ENCODE results near the gene ITGBL1. TPM values are rescaled to one million over a fixed set of nuclear protein-coding genes. Genes with fewer than 3 reads are reported as not detected.

The ITGBL1 gene
- total and polyA plus RNA-seq, 2 of the 13 experiments (the other 11 are each of a cell fraction or from before 2014, with no cell fraction given) = 0.02 TPM; not detected in 1

DNA sequence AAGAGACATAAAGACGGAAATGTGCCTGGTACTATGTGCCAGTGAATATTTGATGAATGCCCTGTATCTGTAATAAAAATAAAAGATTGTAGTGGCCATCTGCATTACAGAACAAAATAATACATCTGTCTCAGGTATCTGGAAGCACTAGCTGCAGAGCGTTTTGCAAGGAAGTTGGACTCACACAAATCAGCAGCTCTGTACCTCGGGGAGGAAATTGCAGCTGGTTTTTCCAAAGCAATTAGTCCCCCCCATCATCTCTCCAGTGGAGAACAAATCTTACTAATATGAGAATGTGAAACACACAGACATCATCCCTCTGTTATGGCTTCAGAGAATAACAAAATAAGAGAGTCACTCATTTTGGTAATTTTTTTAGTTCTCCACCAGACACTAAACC lies 245.3 kb downstream of the ITGBL1 start (continued):
- TF ChIP-seq ZNF44 (CRISPR knock-in tag; IDR thresholded peaks at IDR 0.05) = no peak
- TF ChIP-seq ATRX (CRISPR knock-in tag; IDR thresholded peaks at IDR 0.05; ENCODE audit: borderline replicate concordance) = no peak
- no peak for TF ChIP-seq TEAD2 (CRISPR knock-in tag; IDR thresholded peaks at IDR 0.05)
- TF ChIP-seq, protein P1, sequence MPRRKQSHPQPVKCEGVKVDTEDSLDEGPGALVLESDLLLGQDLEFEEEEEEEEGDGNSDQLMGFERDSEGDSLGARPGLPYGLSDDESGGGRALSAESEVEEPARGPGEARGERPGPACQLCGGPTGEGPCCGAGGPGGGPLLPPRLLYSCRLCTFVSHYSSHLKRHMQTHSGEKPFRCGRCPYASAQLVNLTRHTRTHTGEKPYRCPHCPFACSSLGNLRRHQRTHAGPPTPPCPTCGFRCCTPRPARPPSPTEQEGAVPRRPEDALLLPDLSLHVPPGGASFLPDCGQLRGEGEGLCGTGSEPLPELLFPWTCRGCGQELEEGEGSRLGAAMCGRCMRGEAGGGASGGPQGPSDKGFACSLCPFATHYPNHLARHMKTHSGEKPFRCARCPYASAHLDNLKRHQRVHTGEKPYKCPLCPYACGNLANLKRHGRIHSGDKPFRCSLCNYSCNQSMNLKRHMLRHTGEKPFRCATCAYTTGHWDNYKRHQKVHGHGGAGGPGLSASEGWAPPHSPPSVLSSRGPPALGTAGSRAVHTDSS (CRISPR knock-in tag; conservative IDR thresholded peaks at IDR 0.05) = no peak
- TF ChIP-seq ZNF329 (CRISPR knock-in tag; IDR thresholded peaks at IDR 0.05; ENCODE audit: low read depth) = no peak
- no peak for TF ChIP-seq ZKSCAN8 (CRISPR knock-in tag; IDR thresholded peaks at IDR 0.05; ENCODE audit: borderline replicate concordance)
- no peak for TF ChIP-seq ZNF687 (CRISPR knock-in tag; IDR thresholded peaks at IDR 0.05)
- TF ChIP-seq ZNF460 (CRISPR knock-in tag; IDR thresholded peaks at IDR 0.05; ENCODE audit: borderline replicate concordance) = no peak
- TF ChIP-seq ZNF788 (CRISPR knock-in tag; IDR thresholded peaks at IDR 0.05; ENCODE audit: borderline replicate concordance) = no peak

All from HepG2 (cell line).